OCI-LY3 (cell line): ENCODE measurements around the gene CACNA1G.

Source experiments
- H2AFZ ChIP-seq: fragments of 200-600, 300-600 bp; shearing (Covaris generic); 2 replicates; pipeline ENCODE4 v1.6.0; 2014; ENCODE audit warnings: antibody characterized with exemption, low read depth, low read length
- H3K27ac ChIP-seq: fragments of 200-600, 300-600 bp; sonication (generic); 2 replicates; pipeline ENCODE4 v1.5.1; 2014; ENCODE audit warnings: mild to moderate bottlenecking, low read length, moderate library complexity, mixed read lengths
- H3K27me3 ChIP-seq: fragments of 200-600, 300-600 bp; sonication (generic); 2 replicates; pipeline ENCODE4 v1.6.1; 2014; ENCODE audit warnings: low read depth, low read length, mixed read lengths
- H3K36me3 ChIP-seq: fragments of 200-600, 300-600 bp; sonication (generic); replicated peaks from 2 replicates; pipeline ENCODE3; 2014; ENCODE audit warnings: low read depth, low read length, mixed read lengths
- H3K4me1 ChIP-seq: fragments of 300-600, 200-600 bp; sonication (generic); 2 replicates; pipeline ENCODE4 v1.6.1; 2014; ENCODE audit warnings: low read length, mixed read lengths
- H3K4me2 ChIP-seq: fragments of 200-600, 300-600 bp; sonication (generic); 2 replicates; pipeline ENCODE4 v1.6.1; 2014; ENCODE audit warnings: low read length, mixed read lengths
- H3K4me3 ChIP-seq: fragments of 300-600, 200-600 bp; sonication (generic); 2 replicates; pipeline ENCODE4 v1.5.1; 2014; ENCODE audit warnings: antibody characterized with exemption, mild to moderate bottlenecking, low read length, moderate library complexity
- H3K79me2 ChIP-seq: fragments of 300-600, 200-600 bp; shearing (Covaris generic); 2 replicates; pipeline ENCODE4 v1.6.1; 2014; ENCODE audit warnings: mild to moderate bottlenecking, low read length, mixed read lengths
- H3K9ac ChIP-seq: fragments of 300-600, 200-600 bp; shearing (Covaris generic); 2 replicates; pipeline ENCODE4 v1.6.0; 2014; ENCODE audit warnings: mild to moderate bottlenecking, low read length, moderate library complexity
- H3K9me3 ChIP-seq: fragments of 200-600, 300-600 bp; shearing (Covaris generic); 2 replicates; pipeline ENCODE4 v1.6.1; 2014; ENCODE audit warnings: low read length, mixed read lengths; ENCODE audit not compliant: insufficient read depth
- H4K20me1 ChIP-seq: fragments of 200-600, 300-600 bp; sonication (generic); 2 replicates; pipeline ENCODE4 v1.6.1; 2016; ENCODE audit warnings: low read length, mixed read lengths; ENCODE audit not compliant: insufficient read depth
- EZH2phosphoT487 ChIP-seq: fragments of 200-600 bp; shearing (Covaris generic); IDR thresholded peaks from 2 replicates; pipeline ENCODE4 v1.6.1; 2018; ENCODE audit warnings: antibody characterized with exemption, mixed run types, low read depth
- TF ChIP-seq, protein P1 (sequence below): fragments of 200-600, 300-600 bp; sonication (generic); IDR thresholded peaks from 2 replicates; pipeline ENCODE4 v1.5.1; 2014; ENCODE audit warnings: antibody characterized with exemption, low read length, low read depth

The CACNA1G gene

DNA sequence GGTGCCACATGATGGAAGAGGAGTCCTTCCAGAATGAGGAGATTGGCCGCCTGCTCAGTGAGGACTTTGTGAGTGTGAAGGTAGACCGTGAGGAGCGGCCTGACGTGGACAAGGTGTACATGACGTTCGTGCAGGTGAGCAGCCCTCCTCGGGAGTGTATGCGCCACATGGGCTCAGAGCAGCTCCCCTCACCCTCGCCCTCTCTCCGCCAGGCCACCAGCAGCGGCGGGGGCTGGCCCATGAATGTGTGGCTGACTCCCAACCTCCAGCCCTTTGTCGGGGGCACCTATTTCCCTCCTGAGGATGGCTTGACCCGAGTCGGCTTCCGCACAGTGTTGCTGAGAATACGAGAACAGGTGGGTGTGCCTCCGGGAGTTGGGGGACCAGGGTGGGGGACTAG lies 11.7 kb upstream of the CACNA1G start:
- H3K9ac ChIP-seq = no peak overlapping the region
- peaks cover 14% of the 10 kb centered on the region; the same call in 1 of the 2 replicates for H3K27me3 ChIP-seq
- no peak overlapping the region for H3K4me2 ChIP-seq
- H3K4me1 ChIP-seq = peaks cover 17% of the 10 kb centered on the region
- H3K27ac ChIP-seq = no peak overlapping the region
- H3K4me3 ChIP-seq = no peak overlapping the region
- no peaks in the 10 kb centered on the region for H3K79me2 ChIP-seq
- H3K36me3 ChIP-seq = no peaks in the 10 kb centered on the region
- TF ChIP-seq EZH2phosphoT487 = no peak
- TF ChIP-seq, protein P1, sequence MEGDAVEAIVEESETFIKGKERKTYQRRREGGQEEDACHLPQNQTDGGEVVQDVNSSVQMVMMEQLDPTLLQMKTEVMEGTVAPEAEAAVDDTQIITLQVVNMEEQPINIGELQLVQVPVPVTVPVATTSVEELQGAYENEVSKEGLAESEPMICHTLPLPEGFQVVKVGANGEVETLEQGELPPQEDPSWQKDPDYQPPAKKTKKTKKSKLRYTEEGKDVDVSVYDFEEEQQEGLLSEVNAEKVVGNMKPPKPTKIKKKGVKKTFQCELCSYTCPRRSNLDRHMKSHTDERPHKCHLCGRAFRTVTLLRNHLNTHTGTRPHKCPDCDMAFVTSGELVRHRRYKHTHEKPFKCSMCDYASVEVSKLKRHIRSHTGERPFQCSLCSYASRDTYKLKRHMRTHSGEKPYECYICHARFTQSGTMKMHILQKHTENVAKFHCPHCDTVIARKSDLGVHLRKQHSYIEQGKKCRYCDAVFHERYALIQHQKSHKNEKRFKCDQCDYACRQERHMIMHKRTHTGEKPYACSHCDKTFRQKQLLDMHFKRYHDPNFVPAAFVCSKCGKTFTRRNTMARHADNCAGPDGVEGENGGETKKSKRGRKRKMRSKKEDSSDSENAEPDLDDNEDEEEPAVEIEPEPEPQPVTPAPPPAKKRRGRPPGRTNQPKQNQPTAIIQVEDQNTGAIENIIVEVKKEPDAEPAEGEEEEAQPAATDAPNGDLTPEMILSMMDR = no peak
- H4K20me1 ChIP-seq = no peaks in the 10 kb centered on the region
- H3K9me3 ChIP-seq = no peaks in the 10 kb centered on the region
- no peak overlapping the region for H2AFZ ChIP-seq

DNA sequence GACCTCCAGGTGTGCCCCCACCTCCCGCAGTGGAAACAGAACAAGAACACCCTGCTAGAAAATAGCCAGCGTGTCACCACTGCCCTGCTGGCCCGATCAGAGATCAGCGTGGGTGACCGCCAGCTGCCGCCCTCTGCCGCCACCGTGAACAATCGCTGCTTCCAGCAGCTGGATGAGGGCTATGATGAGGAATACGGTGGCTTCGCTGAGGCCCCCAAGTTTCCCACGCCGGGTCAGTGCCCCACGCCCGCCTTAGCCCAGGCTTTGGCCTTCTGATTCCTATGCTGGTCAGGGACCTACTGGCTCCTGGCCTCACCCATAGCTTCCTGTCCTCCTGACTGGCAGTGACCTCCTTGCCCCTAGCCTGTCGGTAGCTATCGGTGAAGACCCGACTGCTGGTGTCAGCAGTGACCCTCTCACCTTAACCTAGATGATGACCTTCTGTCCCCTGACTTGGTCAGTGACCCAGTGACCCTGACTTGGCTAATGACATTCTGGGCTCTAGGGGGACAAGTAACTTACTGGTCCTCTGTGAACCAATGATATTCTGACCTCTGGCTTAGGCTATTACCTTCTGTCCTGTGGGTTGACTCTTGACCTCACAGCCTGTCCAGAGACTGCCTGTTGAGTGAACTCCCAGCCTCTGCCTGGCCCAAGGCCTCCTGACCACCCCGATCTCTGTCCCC lies 11.1 kb upstream of the CACNA1G start:
- no peaks in the 10 kb centered on the region for H4K20me1 ChIP-seq
- TF ChIP-seq, protein P1 = no peak
- no peak for TF ChIP-seq EZH2phosphoT487
- no peak overlapping the region for H2AFZ ChIP-seq

DNA sequence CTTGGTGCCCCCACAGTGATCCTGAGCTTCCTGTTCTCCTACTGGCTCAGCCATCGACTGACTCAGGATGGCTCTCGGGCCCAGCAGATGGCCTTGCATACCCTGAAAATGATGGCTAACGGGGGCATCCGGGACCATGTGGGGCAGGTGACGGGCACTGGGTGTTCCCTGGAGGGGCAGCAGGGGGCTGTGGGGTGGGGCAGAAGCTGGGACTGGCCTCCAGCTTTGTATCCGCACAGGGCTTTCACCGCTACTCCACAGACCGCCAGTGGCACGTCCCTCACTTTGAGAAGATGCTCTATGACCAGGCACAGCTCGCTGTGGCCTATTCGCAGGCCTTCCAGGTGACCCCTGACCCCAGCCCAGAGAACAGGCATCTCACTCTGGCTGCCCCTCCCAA lies 10.5 kb upstream of the CACNA1G start:
- no peak overlapping the region for H3K27ac ChIP-seq
- H2AFZ ChIP-seq = no peak overlapping the region
- H3K9me3 ChIP-seq = no peaks in the 10 kb centered on the region

More for the DNA sequence above, 11.1 kb upstream of the CACNA1G start:
- Histone ChIP-seq H3K27me3 (peaks cover 9% of the 10 kb centered on the region; the same call in 1 of the 2 replicates), H3K9ac (no peak overlapping the region), H3K4me1 (peaks cover 17% of the 10 kb centered on the region), H3K36me3 (no peaks in the 10 kb centered on the region), H3K4me2 (no peak overlapping the region), H3K9me3 (no peaks in the 10 kb centered on the region), H3K4me3 (no peak overlapping the region), H3K27ac (no peak overlapping the region), H3K79me2 (no peaks in the 10 kb centered on the region)

DNA sequence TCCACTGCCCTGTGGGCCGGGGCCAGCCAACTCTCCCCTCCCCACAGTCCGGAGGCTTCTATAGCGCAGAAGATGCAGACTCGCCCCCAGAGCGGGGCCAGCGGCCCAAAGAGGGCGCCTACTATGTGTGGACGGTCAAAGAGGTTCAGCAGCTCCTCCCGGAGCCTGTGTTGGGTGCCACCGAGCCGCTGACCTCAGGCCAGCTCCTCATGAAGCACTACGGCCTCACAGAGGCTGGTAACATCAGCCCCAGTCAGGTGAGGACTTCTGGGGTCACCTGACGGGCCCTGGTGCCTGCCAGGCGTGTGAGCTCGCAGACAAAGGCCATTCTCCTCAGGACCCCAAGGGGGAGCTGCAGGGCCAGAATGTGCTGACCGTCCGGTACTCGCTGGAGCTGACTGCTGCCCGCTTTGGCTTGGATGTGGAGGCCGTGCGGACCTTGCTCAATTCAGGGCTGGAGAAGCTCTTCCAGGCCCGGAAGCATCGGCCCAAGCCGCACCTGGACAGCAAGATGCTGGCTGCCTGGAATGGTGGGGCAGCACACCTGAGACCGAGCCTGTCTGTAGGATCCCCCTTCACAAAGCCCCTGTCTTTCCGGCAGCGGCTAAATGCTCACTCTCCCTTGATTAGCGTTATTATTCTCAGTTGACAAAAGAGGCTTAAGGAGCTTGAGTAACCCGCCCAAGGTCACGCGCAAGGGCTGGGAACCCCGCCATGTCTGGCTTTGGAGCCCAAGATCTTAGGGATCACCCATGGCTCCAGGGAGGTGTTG lies 9.7 kb upstream of the CACNA1G start:
- Histone ChIP-seq H3K4me1 (peaks cover 17% of the 10 kb centered on the region), H3K9me3 (no peaks in the 10 kb centered on the region), H3K4me3 (no peak overlapping the region), H3K36me3 (no peaks in the 10 kb centered on the region), H3K79me2 (no peaks in the 10 kb centered on the region), H4K20me1 (no peaks in the 10 kb centered on the region), H3K27me3 (peaks cover 6% of the 10 kb centered on the region; the same call in 1 of the 2 replicates), H3K9ac (no peak overlapping the region), H3K27ac (no peak overlapping the region), H2AFZ (no peak overlapping the region), H3K4me2 (peak overlapping the region; percentile 12; the same call in 1 of the 2 replicates)
- TF ChIP-seq, protein P1 = peak; percentile 47
- no peak for TF ChIP-seq EZH2phosphoT487

More for the DNA sequence above, 10.5 kb upstream of the CACNA1G start:
- TF ChIP-seq, protein P1 = no peak
- TF ChIP-seq EZH2phosphoT487 = no peak
- H3K9ac ChIP-seq = no peak overlapping the region
- H3K79me2 ChIP-seq = no peaks in the 10 kb centered on the region
- no peak overlapping the region for H3K4me3 ChIP-seq
- H3K36me3 ChIP-seq = no peaks in the 10 kb centered on the region
- H4K20me1 ChIP-seq = no peaks in the 10 kb centered on the region
- no peak overlapping the region for H3K4me2 ChIP-seq
- H3K27me3 ChIP-seq = peaks cover 6% of the 10 kb centered on the region; the same call in 1 of the 2 replicates
- peaks cover 17% of the 10 kb centered on the region for H3K4me1 ChIP-seq
